Subcutaneous adipose tissue (tissue), 4 donors: ENCODE measurements around the gene CKB. TPM values are rescaled to one million over a fixed set of nuclear protein-coding genes. Genes with fewer than 3 reads are reported as not detected.

ENCODE experiments used
- total RNA-seq, 4 donors: library from RNA; depleted of rRNA; stranded (reverse); fragments of >200 nt; gene quantifications; one replicate each; pipeline ENCODE4 v1.1.0, GENCODE V29; 2016
- TF ChIP-seq, protein P1 (sequence below): fragments of 450-650 bp; IDR thresholded peaks from one replicate; pipeline ENCODE4 v1.5.1; 2016; ENCODE audit warnings: low read depth, mild to moderate bottlenecking, control low read depth, antibody characterized with exemption, moderate library complexity

Gene CKB
- total RNA-seq, 4 donors from 2014 or later: 53.8 to 512 (median 182) TPM

DNA sequence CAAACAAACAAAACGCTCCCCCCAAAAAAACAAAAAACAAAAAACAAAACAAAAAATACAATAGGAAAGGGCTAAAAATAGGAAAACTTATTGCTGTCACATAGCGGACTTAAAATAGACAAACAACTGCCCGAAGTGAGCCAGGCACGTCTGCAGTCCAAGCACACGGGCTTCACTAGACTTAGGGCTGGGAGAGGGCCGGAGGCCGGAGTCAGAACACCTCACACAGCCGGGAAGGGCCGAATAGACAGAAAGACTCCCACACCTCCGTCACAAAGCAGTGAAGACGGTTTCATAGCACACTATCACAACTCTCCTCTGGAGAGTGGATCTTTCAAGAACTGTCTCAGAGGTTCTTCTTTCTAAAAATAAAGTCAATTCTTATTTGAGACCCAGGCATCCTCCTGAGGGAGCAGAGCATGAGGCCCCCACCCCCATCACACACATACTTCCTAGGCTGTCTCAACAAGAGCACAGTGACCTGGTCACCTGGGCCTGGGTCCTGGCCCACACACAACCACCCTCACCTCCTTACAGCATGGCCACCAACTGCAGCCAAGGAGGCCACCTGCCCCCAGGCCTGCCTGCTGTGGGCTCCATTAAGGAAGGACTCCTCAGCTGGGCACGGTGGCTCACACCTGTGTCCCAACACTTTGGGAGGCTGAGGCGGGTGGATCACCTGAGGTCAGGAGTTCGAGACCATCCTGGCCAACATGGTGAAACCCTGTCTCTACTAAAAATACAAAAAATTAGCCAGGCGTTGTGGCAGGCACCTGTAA is 33.1 kb upstream of the CKB start:
- TF ChIP-seq, protein P1, sequence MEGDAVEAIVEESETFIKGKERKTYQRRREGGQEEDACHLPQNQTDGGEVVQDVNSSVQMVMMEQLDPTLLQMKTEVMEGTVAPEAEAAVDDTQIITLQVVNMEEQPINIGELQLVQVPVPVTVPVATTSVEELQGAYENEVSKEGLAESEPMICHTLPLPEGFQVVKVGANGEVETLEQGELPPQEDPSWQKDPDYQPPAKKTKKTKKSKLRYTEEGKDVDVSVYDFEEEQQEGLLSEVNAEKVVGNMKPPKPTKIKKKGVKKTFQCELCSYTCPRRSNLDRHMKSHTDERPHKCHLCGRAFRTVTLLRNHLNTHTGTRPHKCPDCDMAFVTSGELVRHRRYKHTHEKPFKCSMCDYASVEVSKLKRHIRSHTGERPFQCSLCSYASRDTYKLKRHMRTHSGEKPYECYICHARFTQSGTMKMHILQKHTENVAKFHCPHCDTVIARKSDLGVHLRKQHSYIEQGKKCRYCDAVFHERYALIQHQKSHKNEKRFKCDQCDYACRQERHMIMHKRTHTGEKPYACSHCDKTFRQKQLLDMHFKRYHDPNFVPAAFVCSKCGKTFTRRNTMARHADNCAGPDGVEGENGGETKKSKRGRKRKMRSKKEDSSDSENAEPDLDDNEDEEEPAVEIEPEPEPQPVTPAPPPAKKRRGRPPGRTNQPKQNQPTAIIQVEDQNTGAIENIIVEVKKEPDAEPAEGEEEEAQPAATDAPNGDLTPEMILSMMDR: no peak

DNA sequence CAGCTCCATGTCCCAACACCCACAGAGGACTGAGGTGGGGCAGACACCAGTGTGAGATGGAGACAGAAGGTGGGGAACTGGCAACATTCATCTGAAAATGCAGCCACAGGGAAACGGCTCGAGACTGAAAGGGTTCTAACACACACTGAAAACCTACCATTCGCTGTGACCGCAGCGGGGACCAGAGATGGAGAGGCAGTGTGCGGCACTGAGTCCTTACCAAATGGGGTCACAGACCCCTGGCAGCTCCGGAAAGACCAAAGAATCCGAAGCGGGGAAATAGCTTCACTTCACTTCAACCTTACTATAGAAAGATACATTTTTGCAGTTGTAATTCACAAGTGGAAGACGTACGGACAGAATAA is 30.2 kb upstream of the CKB start:
- TF ChIP-seq, protein P1: no peak

DNA sequence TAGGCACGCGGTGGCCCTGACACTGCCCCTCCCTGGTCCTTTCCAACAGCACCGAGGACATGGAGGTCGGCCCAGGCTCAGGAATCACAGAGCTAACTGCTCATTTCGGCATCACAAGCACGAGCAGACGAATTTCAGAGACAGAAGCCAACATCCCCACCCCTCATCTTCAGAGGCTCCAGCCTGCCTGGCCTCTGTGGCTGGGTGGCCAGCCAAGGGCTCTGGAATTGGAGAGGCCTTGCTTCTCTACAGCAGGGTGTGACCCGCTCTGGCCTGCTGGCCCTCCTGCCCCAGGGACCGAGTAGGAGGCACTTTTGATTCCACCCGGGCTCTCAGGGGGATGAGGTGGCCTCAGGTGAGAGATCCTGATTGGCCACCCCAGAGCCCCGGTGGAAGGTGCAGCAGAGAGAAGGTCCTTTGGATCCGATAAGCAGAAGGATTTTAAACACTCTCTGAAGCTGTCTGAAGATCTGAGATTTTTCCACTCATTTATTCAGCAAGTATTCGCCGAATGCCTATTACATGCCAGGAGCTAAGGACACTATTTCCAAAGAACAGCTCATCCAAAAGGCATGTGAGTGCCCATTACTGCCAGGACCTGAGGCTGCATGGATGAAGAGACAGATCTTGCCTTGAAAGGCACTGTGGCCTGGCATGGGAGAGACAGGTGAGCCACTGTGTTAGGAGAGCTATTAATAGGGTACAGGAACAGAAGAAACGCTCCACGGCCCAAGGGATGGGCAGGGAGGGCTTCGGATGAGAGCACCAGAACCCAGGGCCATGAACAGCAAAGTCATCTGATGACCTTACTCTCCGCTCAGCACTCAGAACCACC is 29.6 kb upstream of the CKB start:
- TF ChIP-seq, protein P1: no peak

DNA sequence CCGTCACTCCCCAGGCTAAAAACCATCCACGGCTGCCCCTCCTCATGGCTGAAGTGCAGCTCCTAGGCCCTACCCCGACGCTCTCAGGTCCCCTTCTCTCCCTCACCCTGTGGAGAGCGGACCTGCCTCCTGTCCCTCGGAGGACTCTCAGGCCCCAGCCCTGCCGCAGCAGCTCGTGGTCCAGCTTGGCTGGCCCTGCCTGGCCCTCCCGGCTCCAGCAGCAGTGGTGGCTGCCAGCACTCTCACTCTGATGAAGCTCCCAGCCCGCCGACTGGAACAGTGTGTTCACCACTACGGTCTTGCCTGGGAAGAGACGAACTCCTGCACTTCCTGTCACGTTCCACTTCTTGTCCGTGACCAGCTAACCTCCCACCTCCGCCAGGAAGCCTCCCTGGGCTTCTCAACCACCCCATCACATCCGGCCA is 28.7 kb upstream of the CKB start:
- TF ChIP-seq, protein P1: no peak

DNA sequence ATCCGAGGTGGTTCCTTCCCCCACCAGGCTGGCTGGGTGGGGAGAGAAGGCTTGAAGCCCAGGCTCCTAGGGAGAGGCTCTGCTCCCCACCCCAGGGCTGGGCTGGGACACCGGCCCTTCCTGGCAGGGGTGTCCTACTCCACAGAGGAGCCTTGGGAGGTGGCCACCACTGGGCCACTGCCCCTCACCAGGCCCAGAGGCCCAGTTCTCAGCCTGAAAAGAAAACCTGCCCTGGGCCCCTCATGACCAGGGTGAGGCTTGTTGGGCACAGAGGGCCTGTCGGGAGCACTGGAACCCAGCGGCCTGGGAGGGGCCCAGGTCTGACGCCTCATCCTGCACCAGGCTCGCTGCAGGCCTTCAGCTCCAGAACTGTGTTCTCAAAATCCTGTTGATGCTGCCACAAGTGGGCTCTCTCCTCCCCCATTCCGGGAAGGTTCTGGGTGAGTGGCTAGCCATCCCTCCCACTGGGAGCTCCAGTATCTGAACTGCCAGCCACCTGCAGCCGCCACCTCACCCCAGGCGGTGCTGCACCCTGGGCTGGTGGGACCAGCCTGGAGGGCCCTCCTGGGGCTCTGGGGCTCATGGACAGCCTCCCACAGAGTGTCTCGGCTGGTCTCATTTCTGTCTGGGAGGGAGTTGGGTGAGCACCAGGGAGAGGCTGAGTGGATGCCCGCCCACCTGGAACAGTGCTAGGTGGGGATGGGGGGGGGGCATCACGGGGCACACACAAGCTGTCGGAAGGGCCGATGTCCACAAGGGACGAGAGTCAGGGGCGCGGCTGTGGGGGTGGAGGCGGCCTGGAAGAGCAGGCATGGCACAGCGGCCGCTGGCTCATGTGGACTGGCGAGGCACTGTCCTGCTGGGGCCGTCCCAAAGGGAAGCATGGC is 28.1 kb upstream of the CKB start:
- TF ChIP-seq, protein P1: no peak

DNA sequence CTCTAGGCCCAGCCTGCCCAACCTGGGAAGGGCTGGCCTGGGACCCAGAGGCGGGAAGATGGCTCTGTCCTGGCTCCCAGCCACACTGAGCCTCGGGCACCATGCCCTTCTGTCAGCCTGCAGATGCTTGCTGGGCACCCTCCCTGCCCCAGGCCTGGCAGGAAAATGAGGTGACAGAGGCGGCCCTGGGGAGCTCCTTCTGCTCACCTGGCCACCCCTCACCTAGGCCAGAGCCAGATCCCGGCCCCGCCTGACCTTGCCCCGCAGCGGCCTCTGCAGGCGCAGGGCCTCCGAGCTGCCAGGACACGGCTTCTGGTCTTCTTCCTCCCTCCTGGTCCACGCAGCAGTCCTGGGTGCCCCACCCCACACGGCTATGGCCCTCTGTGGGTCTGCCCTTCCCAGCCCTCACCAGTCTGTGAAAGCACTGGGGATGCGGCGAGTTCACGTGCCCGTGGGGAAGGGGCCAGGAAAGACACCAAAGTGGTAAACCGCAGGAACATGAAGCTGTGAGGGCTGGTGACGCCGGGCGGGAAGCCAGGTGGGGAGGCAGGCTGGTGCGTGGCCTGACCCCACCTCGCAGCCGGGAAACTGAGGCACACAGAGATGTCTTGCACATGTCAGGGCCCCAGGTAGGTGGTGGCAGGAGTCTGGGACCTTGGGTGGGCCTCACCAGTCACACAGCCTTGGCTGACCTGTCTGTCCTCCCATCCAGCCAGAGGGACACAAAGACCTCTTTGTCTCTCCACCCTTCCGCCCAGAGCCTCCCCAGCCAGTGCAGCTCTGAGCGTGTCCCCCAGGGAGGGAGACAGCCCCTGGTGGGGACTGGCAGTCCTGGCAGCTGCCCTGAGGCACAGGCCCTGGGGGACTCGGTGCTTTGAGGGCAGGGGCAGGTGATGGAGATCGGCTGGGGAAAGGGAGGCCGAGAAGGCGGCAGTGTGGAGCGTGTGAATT is 27.0 kb upstream of the CKB start:
- TF ChIP-seq, protein P1: no peak
